Myocyte (in vitro differentiated cells): Measurements from ENCODE around the gene COQ9. TPM values are rescaled to one million over a fixed set of nuclear protein-coding genes. Genes with fewer than 3 reads are reported as not detected.
"Not testable (repeated sequence)": the region's sequence is repeated elsewhere in the genome, so short reads cannot be mapped to it uniquely, and the experiment has no call there.

Experiments
- DNase-seq: peaks from one replicate; pipeline ENCODE4 v3.0.0-alpha.2; 2012; ENCODE audit warnings: low read depth
- total RNA-seq: library from RNA; depleted of rRNA; stranded (reverse); fragments of >200 nt; gene quantifications from 2 replicates; pipeline ENCODE4 v1.2.3, GENCODE V29; 2014

COQ9 gene
- total RNA-seq, 1 donor from 2014 or later = 115 TPM

GRCh38 chr16:57484515-57485005 is 37.3 kb downstream of the COQ9 start:
- no peak for DNase-seq

DNA sequence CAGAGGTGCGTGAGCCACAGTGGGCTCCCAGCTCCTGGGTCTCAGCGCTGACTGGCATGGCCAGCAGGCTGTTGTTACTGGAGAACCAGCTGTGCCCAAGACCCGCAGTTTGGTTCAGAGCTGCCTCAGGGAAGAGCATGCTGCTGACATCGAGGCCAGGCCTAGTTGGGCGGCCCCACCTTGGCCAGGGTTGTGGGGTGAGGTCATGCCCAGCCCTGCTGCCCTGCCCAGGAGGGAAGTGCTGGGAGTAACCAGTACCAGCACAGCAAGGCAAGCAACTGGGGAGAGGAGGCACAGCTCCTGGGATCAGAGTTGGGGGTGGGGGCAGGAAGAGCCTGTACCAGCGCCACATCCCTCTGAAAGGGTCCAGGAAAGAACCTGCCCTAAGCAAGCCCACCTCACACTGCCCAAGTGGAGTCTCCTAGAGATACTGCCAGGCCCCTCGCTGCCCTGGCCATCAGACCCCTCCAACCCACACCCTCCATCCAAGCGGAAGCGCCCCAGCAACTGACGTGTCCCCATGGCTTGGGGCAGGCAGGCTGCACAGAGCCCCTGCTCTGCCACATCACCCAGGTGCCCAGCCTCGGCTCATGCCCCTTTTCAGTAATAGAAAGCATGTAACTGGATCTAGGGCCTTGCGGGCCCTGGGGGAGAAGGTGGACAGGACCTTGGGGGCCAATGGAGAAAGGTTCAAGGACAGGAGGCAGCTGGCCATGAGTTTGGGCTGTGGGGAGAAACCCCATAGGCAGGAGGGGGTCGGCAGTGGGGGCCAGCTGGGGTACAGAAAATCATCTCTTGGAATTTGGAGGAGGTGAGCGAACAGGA is 38.0 kb downstream of the COQ9 start:
- DNase-seq = no peak

DNA sequence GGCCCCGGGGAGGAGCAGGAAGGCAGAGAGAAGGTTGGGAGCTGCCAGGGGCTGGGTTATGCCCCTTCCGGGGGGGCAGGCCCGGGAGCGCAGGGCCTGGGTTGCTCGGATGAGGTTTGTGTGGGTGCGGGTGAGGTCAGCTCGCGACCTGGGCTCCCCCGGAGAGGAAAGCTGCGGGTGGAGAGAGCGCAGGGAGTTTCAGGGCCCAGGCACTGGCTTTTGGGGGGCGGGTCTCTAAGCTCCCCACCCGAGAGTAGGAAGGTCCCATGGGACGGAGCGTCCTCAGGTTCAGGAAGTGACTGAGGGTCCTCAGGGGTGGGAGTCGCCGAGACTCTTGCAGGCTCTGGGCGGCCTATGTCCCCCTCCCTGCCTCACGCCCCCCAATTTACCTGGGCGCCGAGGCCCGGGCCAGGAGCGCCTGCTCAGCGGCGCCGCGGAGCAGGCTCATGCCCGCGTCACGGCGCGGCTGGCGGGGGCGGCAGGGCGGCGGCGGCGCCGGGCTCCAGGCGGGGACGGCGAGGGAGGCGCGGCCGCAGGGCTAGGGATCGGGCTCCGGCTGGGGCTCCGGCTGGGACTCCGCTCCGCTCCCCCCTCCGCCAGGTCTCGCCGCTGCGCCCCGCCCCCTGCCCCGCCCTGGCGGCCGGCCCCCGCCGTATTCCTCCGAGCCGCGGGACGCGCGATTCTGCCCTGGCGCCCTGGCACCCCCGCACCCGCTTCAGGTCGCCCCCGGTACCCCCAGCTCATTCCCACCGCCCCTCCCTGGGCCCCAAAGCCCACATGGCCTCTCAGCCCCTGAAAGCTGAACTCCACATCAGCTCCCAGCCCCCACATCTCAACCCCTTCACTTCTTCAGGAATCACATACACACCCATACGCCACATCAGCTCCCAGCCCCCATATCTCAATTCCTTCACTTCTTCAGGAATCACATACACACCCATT is 38.9 kb downstream of the COQ9 start, which contains the start of gene DOK4:
Gene DOK4, minus strand, starts transcription at position 578 of the 942 bp plus-strand sequence. CDS start 6,986 bp downstream, outside the sequence.
- DNase-seq = peak; percentile 71

GRCh38 chr16:57486858-57487834 is 39.9 kb downstream of the COQ9 start:
- DNase-seq = no peak

- DNase-seq = no peak
Observed at GRCh38 chr16:57489229-57489628, 42.0 kb downstream of the COQ9 start.

GRCh38 chr16:57493767-57494166 is 46.5 kb downstream of the COQ9 start:
- no peak for DNase-seq

- DNase-seq = no peak
Observed at GRCh38 chr16:57497121-57497520, 49.8 kb downstream of the COQ9 start.

DNA sequence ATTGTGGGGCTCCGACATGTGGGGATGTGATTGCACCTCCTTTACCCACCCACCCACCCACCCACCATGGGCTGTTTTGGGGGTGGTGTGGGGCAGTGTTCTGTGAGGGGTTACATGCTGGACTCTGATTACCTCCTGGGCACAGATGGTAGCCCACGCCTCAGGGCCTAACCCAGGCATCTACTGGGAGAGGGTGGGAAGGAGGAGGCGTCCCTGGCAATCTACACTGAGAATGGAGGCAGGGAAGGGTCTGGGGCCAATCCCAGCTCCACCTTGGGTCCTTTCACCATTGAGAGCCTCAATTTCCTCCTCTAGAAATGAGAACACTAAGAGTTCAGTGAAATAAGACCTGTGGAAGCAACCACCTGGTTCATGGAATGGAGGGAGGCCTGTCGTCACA is 50.8 kb downstream of the COQ9 start:
- no peak for DNase-seq

GRCh38 chr16:57499941-57500340 is 52.7 kb downstream of the COQ9 start:
- DNase-seq = not testable (repeated sequence)

DNA sequence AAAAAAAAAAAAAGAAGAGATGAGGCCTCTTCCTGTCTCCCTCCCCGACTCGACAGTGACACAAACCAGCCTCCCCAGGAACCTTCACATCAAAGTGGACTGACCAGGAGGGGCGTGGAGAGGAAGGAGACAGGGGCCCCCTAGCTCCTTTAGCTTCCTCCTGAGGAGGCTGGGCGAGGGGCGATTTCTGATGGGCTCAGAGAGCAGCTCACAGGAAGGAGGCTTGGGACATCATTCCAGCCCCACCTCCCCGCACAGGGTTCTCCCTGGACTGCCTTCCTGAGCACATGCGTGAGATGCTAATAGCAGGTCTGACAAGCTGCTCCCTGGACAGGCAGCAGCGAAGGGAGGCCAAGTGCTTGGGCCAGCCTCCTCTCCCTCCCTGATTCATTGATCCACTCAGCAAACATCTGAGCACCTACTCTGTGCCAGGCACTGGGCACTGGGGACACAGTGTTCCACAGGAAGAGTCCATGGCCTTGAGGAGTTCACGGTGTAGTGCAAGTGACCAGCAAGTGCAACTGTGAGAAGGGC is 53.4 kb downstream of the COQ9 start:
- no peak for DNase-seq

- no peak for DNase-seq
Observed at GRCh38 chr16:57501492-57501891, 54.2 kb downstream of the COQ9 start.

DNA sequence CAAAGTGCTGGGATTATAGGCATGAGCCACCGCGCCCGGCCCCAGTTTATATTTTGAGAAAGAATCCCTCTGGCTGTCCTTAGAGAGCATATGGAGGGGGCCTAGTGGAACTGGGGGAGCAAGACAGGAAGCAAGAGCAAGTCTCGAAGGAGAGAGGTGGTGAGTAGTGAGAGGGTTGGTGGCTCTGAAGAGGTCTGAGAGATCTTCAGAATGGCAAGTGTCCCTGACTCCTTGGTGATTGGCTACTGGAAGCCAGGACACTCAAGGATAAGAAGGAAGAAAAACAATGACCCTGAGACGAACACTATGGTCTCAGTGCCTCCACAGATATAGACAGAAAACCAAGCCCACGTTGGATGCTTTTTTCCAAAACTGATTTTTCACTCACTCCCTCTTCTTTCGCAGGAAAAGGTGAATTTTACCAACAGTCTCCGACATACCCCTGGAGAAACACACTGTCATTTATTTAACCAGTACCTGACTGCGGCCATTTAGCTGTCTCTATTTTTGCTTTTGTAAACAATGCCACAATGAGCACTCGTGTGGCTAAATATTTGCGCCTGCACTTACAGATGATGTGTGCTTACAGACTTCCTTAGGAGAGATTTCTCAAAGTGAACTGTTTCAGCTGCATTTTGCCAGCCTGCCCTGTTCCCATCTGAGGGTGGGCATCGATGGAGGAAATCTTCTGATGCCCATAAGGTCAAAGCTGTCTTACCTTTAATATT is 54.9 kb downstream of the COQ9 start:
- no peak for DNase-seq

DNA sequence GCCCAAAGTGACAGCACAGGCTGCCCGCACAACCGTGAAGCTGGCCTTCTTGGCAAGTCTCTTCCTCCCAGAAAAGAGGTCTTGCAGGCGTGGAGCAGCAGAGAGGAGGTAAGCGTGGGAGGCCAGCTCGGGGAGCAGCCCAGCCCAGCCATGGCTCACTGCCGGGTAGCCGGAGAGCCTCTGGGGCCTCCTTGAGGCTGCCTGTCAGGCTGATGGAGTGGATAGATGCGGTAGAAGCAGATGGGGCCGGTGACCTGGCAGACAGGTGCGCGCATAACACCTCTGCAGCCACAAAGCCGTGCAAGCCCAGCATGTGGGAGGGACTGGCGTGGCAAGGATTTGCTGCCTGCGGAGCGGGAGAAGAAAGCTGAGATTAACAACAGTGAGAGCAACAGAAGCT is 56.1 kb downstream of the COQ9 start:
- no peak for DNase-seq

GRCh38 chr16:57504001-57504400 is 56.7 kb downstream of the COQ9 start:
- DNase-seq = no peak

- no peak for DNase-seq
Observed at GRCh38 chr16:57504491-57504890, 57.2 kb downstream of the COQ9 start.

DNA sequence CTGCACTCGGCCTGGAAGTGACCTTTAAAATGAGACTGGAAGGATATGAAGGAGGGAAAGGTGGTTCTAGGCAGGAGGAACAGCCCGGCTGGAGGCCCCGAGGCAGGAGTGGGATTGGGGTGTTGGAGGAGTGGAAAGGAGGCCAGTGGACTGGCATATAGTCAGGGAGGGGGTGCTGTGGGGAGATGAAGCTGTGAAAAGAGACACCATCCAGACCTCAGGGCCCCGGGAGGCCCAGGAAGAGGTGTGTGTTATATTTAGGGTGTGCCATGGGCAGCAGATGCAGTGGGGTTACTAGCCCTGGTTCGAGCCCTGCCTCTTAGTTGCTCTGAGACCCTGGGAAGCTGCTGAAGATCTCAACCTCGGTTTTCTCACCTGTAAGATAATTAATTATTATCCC is 57.9 kb downstream of the COQ9 start:
- no peak for DNase-seq

DNA sequence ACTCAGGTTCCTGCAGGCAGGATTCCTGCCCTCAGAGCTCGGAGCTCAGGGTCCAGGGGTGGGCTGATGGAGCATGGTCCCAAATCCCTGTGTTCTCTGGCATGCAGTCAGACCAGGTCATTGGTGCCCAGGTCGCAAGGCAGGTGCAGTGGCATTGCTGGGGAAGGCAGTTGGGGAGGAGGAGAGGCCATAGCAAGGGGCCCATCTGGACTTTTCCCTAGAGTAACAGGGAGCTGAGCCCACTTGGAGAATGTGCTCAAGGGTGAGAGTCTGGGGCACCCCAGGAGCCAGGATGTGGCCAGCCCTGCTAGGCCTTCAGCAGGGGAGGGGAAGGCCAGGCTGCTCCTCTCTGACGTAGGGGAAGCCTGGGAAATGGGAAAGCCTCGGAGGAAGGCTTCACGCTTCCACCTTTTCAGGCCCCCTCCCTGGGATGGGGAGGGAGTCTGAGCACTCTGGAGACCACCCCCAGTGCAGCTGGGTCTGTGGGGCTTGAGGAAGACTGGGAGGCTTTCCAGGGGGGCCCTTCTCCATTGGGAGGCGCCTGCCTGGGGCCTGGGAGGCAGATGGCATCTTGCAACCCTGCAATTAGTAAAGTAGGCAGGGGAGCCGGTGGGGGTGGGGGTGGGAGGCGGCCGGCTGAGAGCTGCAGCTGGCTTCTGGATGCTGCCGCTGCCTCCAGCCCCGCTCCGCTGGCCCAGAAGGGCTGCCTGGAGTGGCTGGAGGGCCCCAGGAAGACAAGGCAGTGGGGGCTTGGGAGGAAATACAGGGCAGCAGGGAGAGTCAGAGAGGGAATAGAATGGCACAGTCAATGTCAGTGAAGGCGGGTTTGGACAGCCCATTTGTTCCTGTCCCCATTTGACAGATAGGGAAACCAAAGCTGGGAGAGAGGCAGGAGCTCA is 60.1 kb downstream of the COQ9 start:
- no peak for DNase-seq

DNA sequence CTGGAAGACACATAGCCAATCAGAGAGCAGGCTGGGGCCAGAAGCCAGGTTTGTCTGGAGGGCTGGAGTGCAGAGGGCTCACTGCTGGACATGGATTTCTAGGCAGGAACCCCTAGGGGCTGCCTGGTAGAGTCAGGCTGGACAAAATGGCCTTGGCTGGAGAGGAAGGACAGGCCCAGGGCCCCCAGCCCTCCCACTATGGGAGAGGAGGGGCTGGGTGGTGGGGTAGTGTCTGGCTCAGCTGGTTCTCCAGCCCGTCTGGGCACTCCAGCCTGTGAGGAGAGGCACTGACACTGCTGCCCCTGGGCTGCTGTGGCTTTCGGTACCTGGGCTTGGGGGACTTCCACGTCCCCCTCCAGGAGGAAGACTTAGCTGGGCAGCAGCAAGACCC is 60.8 kb downstream of the COQ9 start:
- DNase-seq = no peak
